ENCODE data around the gene SIVA1. TPM values are rescaled to one million over a fixed set of nuclear protein-coding genes. Genes with fewer than 3 reads are reported as not detected.

The SIVA1 gene
- polyA plus RNA-seq, 2 donors = 60.5 to 159 TPM

DNA sequence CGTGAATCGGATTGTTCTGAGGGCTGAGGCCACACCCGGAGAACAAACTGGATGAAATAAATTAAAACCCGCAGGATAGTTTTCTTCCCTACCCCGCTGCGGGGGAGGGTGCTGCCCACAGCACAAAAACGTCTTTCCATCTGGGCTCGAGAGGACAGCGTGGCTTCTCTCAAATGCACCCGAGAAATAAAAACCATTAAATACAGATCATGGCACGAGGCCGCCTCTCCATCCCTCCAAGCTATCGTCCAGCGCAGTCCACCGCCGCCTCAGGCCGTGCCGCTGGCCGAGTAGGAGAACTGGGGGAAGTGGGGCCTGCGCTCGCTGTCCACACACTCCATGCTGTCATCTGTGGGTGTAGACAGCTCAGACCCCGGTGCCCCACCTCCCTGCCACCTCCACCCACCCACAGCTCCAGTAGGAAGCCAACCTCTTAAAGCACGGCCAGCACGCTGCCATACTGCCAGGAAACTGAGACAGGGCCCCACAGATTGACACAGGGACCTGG lies 17.2 kb downstream of the SIVA1 start:
- H3K36me3 ChIP-seq (ENCODE audit: control insufficient read depth in 2 of 2, insufficient read depth in 2 of 2, low read length in 1 of 2) = peaks cover 9 to 34% of the 10 kb centered on the region in 2 donors

GRCh38 chr14:104770851-104771272 lies 17.9 kb downstream of the SIVA1 start:
- Histone ChIP-seq H3K9me3 (ENCODE audit: control insufficient read depth in 2 of 2, insufficient read depth in 1 of 2, low read depth in 1 of 2, low read length in 1 of 2) (peaks cover 0 to 7% of the 10 kb centered on the region in 2 donors), H3K4me3 (ENCODE audit: low read depth in 1 of 2, low read length in 2 of 2) (no peak overlapping the region), H3K36me3 (ENCODE audit: control insufficient read depth in 2 of 2, insufficient read depth in 2 of 2, low read length in 1 of 2) (peaks cover 9 to 42% of the 10 kb centered on the region in 2 donors), H3K4me1 (ENCODE audit: control insufficient read depth in 2 of 2, insufficient read depth in 2 of 2, low read length in 1 of 2) (peaks cover 0 to 7% of the 10 kb centered on the region in 2 donors), H3K27ac (ENCODE audit: low read depth in 2 of 2, low read length in 1 of 2) (no peak overlapping the region), H3K27me3 (ENCODE audit: control insufficient read depth in 1 of 2, insufficient read depth in 2 of 2, low read length in 2 of 2) (no peaks in the 10 kb centered on the region)
- WGBS, 2 donors = 84 to 92% methylated on average over 5 of the region's 5 CpGs

More for the DNA sequence above, 17.2 kb downstream of the SIVA1 start:
- Histone ChIP-seq H3K9me3 (ENCODE audit: control insufficient read depth in 2 of 2, insufficient read depth in 1 of 2, low read depth in 1 of 2, low read length in 1 of 2) (peaks cover 0 to 7% of the 10 kb centered on the region in 2 donors), H3K4me3 (ENCODE audit: low read depth in 1 of 2, low read length in 2 of 2) (no peak overlapping the region), H3K27me3 (ENCODE audit: control insufficient read depth in 1 of 2, insufficient read depth in 2 of 2, low read length in 2 of 2) (no peaks in the 10 kb centered on the region), H3K27ac (ENCODE audit: low read depth in 2 of 2, low read length in 1 of 2) (no peak overlapping the region), H3K4me1 (ENCODE audit: control insufficient read depth in 2 of 2, insufficient read depth in 2 of 2, low read length in 1 of 2) (peaks cover 0 to 7% of the 10 kb centered on the region in 2 donors)
- WGBS, 2 donors = 75 to 83% methylated on average over 24 of the region's 24 CpGs

GRCh38 chr14:104771374-104771773 lies 18.4 kb downstream of the SIVA1 start:
- H3K27me3 ChIP-seq (ENCODE audit: control insufficient read depth in 1 of 2, insufficient read depth in 2 of 2, low read length in 2 of 2) = no peaks in the 10 kb centered on the region
- H3K36me3 ChIP-seq (ENCODE audit: control insufficient read depth in 2 of 2, insufficient read depth in 2 of 2, low read length in 1 of 2) = peaks cover 9 to 44% of the 10 kb centered on the region in 2 donors
- peaks cover 0 to 7% of the 10 kb centered on the region in 2 donors for H3K9me3 ChIP-seq (ENCODE audit: control insufficient read depth in 2 of 2, insufficient read depth in 1 of 2, low read depth in 1 of 2, low read length in 1 of 2)
- WGBS, 2 donors = 97 to 98% methylated on average over 4 of the region's 4 CpGs
- H3K4me1 ChIP-seq (ENCODE audit: control insufficient read depth in 2 of 2, insufficient read depth in 2 of 2, low read length in 1 of 2) = peaks cover 0 to 7% of the 10 kb centered on the region in 2 donors
- H3K27ac ChIP-seq (ENCODE audit: low read depth in 2 of 2, low read length in 1 of 2) = no peak overlapping the region
- no peak overlapping the region for H3K4me3 ChIP-seq (ENCODE audit: low read depth in 1 of 2, low read length in 2 of 2)

DNA sequence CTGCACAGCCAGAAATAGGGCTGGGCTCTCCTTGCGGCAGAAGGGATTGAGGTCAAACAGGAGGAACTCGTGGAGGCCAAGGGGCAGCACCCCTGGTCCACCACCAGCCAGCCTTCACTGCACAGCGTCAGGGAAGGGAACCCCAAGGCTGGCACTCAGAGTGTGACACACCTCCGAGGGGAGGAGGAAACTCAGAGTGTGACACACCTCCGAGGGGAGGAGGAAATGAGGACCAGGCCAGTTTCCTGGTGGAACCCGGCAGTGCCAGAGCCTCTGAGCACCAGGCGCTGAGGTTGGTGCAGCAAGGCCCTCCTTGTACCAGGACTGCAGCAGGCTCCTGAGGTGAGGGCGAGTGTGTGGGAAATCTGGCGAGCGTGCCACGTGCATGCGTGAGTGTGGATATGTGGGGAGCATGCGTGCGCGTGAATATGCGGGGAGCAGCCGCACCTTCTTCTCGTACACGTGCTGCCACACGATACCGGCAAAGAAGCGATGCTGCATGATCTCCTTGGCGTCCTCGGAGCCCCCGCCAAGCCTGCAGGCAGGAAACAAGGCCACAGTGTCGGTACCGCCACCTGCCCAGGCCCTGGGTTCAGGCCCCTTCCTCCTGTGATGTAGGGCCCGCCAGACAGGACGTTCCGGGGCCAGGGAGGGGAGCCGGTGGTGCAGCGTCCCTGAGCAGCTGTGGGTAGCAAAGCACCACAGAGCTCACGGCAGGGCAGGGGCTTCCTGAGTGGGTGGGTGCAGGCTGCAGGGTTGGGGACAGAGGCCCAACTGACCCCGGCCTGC lies 19.2 kb downstream of the SIVA1 start:
- H3K27me3 ChIP-seq (ENCODE audit: control insufficient read depth in 1 of 2, insufficient read depth in 2 of 2, low read length in 2 of 2) = no peaks in the 10 kb centered on the region
- peaks cover 0 to 8% of the 10 kb centered on the region in 2 donors for H3K4me1 ChIP-seq (ENCODE audit: control insufficient read depth in 2 of 2, insufficient read depth in 2 of 2, low read length in 1 of 2)
- no peak overlapping the region for H3K27ac ChIP-seq (ENCODE audit: low read depth in 2 of 2, low read length in 1 of 2)
- 85 to 90% methylated on average over 34 of the region's 34 CpGs for WGBS, 2 donors
- H3K36me3 ChIP-seq (ENCODE audit: control insufficient read depth in 2 of 2, insufficient read depth in 2 of 2, low read length in 1 of 2) = peaks cover 9 to 50% of the 10 kb centered on the region in 2 donors
- no peak overlapping the region for H3K4me3 ChIP-seq (ENCODE audit: low read depth in 1 of 2, low read length in 2 of 2)
- peaks cover 0 to 5% of the 10 kb centered on the region in 2 donors for H3K9me3 ChIP-seq (ENCODE audit: control insufficient read depth in 2 of 2, insufficient read depth in 1 of 2, low read depth in 1 of 2, low read length in 1 of 2)

DNA sequence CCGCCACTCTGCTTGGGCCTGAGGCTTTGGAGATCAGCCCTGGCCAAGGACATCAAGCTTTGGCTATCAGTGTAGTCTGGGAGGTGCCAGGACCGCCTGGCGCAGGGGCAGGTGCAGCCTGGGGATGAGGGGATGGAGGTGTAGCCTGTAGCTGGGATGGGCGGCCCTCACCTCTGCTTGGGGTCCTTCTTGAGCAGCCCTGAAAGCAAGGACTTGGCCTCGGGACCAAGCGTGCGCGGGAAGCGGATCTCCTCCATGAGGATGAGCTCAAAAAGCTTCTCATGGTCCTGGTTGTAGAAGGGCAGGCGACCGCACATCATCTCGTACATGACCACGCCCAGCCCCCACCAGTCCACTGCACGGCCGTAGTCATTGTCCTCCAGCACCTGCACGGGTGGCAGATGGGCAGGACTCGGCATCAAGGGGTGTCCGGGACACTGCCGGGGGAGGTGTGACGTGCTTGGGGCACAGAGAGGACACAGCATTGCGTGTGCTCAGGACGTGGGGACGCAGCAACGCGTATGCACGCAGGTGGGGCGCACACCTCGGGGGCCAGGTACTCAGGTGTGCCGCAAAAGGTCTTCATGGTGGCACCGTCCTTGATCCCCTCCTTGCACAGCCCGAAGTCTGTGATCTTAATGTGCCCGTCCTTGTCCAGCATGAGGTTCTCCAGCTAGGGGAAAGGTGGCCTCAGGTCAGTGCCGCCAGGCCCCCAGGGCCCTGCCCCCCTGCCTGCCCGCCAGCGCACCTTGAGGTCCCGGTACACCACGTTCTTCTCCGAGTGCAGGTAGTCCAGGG lies 20.0 kb downstream of the SIVA1 start:
- WGBS, 2 donors = 89 to 93% methylated on average over 38 of the region's 38 CpGs
- no peak overlapping the region for H3K27ac ChIP-seq (ENCODE audit: low read depth in 2 of 2, low read length in 1 of 2)

DNA sequence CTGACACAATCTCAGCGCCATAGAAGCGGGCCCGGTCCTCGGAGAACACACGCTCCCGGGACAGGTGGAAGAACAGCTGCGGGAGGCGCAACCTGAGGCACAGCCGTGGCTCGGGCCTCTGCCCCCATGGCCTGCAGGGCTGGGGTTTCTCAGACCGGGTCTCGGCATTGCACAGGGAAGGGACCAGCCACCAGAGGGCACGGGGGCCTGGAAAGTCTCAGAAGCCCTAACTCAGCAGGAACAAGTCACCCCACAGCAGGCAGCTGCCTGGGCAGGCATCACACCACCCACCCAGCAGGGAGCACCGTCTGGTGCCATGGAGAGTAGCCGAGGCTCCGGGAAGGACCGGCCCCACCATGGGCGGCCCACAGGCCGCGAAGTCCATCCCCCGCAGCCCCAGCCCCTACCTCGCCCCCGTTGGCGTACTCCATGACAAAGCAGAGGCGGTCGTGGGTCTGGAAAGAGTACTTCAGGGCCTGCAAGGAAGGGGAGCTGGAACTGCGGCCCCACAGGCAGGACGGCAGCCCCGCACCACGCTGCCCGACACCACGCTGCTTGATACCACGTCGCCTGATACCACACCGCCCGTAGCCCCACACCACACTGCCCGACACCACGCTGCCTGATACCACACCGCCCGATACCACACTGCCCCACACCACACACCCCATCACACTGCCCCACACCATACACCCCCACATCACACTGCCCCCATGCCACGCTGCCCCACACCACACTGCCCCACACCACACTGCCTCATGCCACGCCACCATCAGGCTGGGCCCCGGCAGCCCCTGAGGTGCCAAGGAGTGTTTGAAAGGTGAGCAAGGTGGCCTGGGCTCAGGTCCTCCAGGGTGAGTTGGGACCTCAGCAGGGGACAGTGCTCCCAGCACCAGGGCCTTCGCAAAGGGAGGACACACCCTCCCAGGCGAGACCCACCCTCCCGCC lies 20.8 kb downstream of the SIVA1 start:
- 79 to 85% methylated on average over 41 to 46 of the region's 46 CpGs for WGBS, 2 donors
- peaks cover 9 to 52% of the 10 kb centered on the region in 2 donors for H3K36me3 ChIP-seq (ENCODE audit: control insufficient read depth in 2 of 2, insufficient read depth in 2 of 2, low read length in 1 of 2)
- H3K27ac ChIP-seq (ENCODE audit: low read depth in 2 of 2, low read length in 1 of 2) = no peak overlapping the region
- no peak overlapping the region for H3K4me3 ChIP-seq (ENCODE audit: low read depth in 1 of 2, low read length in 2 of 2)
- peaks cover 0 to 5% of the 10 kb centered on the region in 2 donors for H3K9me3 ChIP-seq (ENCODE audit: control insufficient read depth in 2 of 2, insufficient read depth in 1 of 2, low read depth in 1 of 2, low read length in 1 of 2)
- no peaks in the 10 kb centered on the region for H3K27me3 ChIP-seq (ENCODE audit: control insufficient read depth in 1 of 2, insufficient read depth in 2 of 2, low read length in 2 of 2)
- H3K4me1 ChIP-seq (ENCODE audit: control insufficient read depth in 2 of 2, insufficient read depth in 2 of 2, low read length in 1 of 2) = peaks cover 0 to 5% of the 10 kb centered on the region in 2 donors

More for the DNA sequence above, 20.0 kb downstream of the SIVA1 start:
- H3K27me3 ChIP-seq (ENCODE audit: control insufficient read depth in 1 of 2, insufficient read depth in 2 of 2, low read length in 2 of 2) = no peaks in the 10 kb centered on the region
- no peak overlapping the region for H3K4me3 ChIP-seq (ENCODE audit: low read depth in 1 of 2, low read length in 2 of 2)
- H3K36me3 ChIP-seq (ENCODE audit: control insufficient read depth in 2 of 2, insufficient read depth in 2 of 2, low read length in 1 of 2) = peaks cover 9 to 52% of the 10 kb centered on the region in 2 donors
- H3K9me3 ChIP-seq (ENCODE audit: control insufficient read depth in 2 of 2, insufficient read depth in 1 of 2, low read depth in 1 of 2, low read length in 1 of 2) = peaks cover 0 to 5% of the 10 kb centered on the region in 2 donors
- peaks cover 0 to 10% of the 10 kb centered on the region in 2 donors for H3K4me1 ChIP-seq (ENCODE audit: control insufficient read depth in 2 of 2, insufficient read depth in 2 of 2, low read length in 1 of 2)

DNA sequence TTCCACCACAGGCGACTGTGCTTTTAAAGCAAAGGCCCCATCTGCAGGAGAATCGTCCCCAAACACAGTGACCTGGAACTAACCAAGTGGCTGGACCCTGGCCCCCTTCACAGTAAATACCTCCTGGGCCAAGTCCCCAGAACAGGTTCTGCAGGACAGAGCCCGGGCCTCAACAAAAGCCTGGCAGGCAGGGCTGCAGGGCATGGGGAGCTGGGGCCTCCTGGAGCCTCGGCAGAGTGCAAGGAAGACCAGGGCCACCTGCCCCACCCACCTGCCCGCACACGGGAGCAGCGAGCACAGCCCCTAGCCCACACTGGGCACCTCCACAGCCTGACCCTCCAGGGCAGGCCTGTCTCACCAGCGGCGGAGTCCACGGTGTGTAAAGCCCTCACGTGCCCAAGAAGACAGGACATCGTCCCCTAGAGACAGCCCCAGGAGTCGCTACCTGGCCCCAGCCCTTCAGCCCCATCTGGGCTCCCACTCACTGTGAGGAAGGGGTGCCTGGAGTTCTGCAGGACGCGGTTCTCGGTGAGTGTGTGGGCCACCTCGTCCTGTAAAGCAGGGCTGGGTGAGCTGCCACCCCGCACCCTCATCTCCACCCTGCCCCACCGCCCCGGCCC lies 21.6 kb downstream of the SIVA1 start:
- Histone ChIP-seq H3K4me1 (ENCODE audit: control insufficient read depth in 2 of 2, insufficient read depth in 2 of 2, low read length in 1 of 2) (peaks cover 0 to 8% of the 10 kb centered on the region in 2 donors), H3K27ac (ENCODE audit: low read depth in 2 of 2, low read length in 1 of 2) (no peak overlapping the region), H3K4me3 (ENCODE audit: low read depth in 1 of 2, low read length in 2 of 2) (no peak overlapping the region), H3K9me3 (ENCODE audit: control insufficient read depth in 2 of 2, insufficient read depth in 1 of 2, low read depth in 1 of 2, low read length in 1 of 2) (peaks cover 0 to 5% of the 10 kb centered on the region in 2 donors), H3K36me3 (ENCODE audit: control insufficient read depth in 2 of 2, insufficient read depth in 2 of 2, low read length in 1 of 2) (peaks cover 9 to 52% of the 10 kb centered on the region in 2 donors), H3K27me3 (ENCODE audit: control insufficient read depth in 1 of 2, insufficient read depth in 2 of 2, low read length in 2 of 2) (no peaks in the 10 kb centered on the region)
- WGBS, 2 donors = 74 to 78% methylated on average over 17 to 20 of the region's 20 CpGs

GRCh38 chr14:104775073-104775489 lies 22.1 kb downstream of the SIVA1 start:
- Histone ChIP-seq H3K4me1 (ENCODE audit: control insufficient read depth in 2 of 2, insufficient read depth in 2 of 2, low read length in 1 of 2) (peaks cover 0 to 8% of the 10 kb centered on the region in 2 donors), H3K4me3 (ENCODE audit: low read depth in 1 of 2, low read length in 2 of 2) (no peak overlapping the region), H3K36me3 (ENCODE audit: control insufficient read depth in 2 of 2, insufficient read depth in 2 of 2, low read length in 1 of 2) (peaks cover 9 to 55% of the 10 kb centered on the region in 2 donors), H3K9me3 (ENCODE audit: control insufficient read depth in 2 of 2, insufficient read depth in 1 of 2, low read depth in 1 of 2, low read length in 1 of 2) (peaks cover 0 to 5% of the 10 kb centered on the region in 2 donors), H3K27me3 (ENCODE audit: control insufficient read depth in 1 of 2, insufficient read depth in 2 of 2, low read length in 2 of 2) (no peaks in the 10 kb centered on the region), H3K27ac (ENCODE audit: low read depth in 2 of 2, low read length in 1 of 2) (no peak overlapping the region)
- 85 to 92% methylated on average over 13 of the region's 13 CpGs for WGBS, 2 donors
